IMR-90 (cell line): ENCODE results near the gene SDHB. TPM values are rescaled to one million over a fixed set of nuclear protein-coding genes. Genes with fewer than 3 reads are reported as not detected.

Experiments
- ATAC-seq: fragments of 200-7000 bp; cut with Tn5 transposase; 2 replicates; pipeline ENCODE4 v1.9.1; 2020; ENCODE audit warnings: low read depth, mild to moderate bottlenecking, moderate library complexity
- BruUV-seq: library from RNA; stranded (reverse); fragments of 400-500 nt; replicated peaks from 2 replicates; lab custom pipeline; 2021; lab: Mats Ljungman, UMichigan
- CTCF ChIA-PET: fragments of 300-600 bp; formaldehyde crosslinking; extraction: SDS; loops from one replicate; lab custom pipeline; 2021; ENCODE audit warnings: antibody characterized with exemption; lab: Yijun Ruan, JAX
- POLR2A ChIA-PET: fragments of 300-600 bp; sonication (Branson Sonifier 250); formaldehyde crosslinking; loops from one replicate; lab custom pipeline; 2022; ENCODE audit warnings: antibody characterized with exemption; ENCODE audit not compliant: unreplicated experiment; lab: Charles Lee
- DNase-seq: peaks from one replicate; pipeline ENCODE4 v3.0.0; 2013
- H2AFZ ChIP-seq: replicated peaks from 2 replicates; pipeline ENCODE3; 2013; ENCODE audit warnings: low read length, mild to moderate bottlenecking; ENCODE audit not compliant: poor library complexity
- H2AK5ac ChIP-seq: 2 replicates; pipeline ENCODE4 v1.6.1; 2013; ENCODE audit warnings: low read depth, low read length, inconsistent platforms
- H2AK9ac ChIP-seq: replicated peaks from 2 replicates; pipeline ENCODE3; 2013; ENCODE audit warnings: mild to moderate bottlenecking, low read depth, low read length, moderate library complexity; ENCODE audit not compliant: poor library complexity
- H2BK120ac ChIP-seq: 2 replicates; pipeline ENCODE4 v1.6.1; 2013; ENCODE audit warnings: low read depth, low read length, inconsistent platforms
- H2BK15ac ChIP-seq: 3 replicates; pipeline ENCODE4 v1.6.1; 2013; ENCODE audit warnings: low read depth, low read length, inconsistent platforms
- H2BK20ac ChIP-seq: 2 replicates; pipeline ENCODE4 v1.6.1; 2013; ENCODE audit warnings: low read depth, mild to moderate bottlenecking, inconsistent platforms, low read length, moderate library complexity
- H2BK5ac ChIP-seq: 2 replicates; pipeline ENCODE4 v1.6.1; 2013; ENCODE audit warnings: mild to moderate bottlenecking, low read depth, low read length, inconsistent platforms; ENCODE audit not compliant: poor library complexity, severe bottlenecking
- H3K14ac ChIP-seq: replicated peaks from 2 replicates; pipeline ENCODE4 v1.6.1; 2013; ENCODE audit warnings: low read depth, low read length, inconsistent platforms
- H3K18ac ChIP-seq: 2 replicates; pipeline ENCODE4 v1.6.1; 2013; ENCODE audit warnings: low read depth, low read length, control low read depth
- H3K23ac ChIP-seq: 2 replicates; pipeline ENCODE4 v1.6.1; 2013; ENCODE audit warnings: low read depth, low read length, inconsistent platforms
- H3K27ac ChIP-seq: 2 replicates; pipeline ENCODE4 v1.5.1; 2013; ENCODE audit warnings: mild to moderate bottlenecking, control low read depth, low read length; ENCODE audit not compliant: insufficient read depth
- H3K27me3 ChIP-seq: 2 replicates; pipeline ENCODE4 v1.6.1; 2013; ENCODE audit warnings: low read length; ENCODE audit not compliant: control insufficient read depth, insufficient read depth
- H3K36me3 ChIP-seq: 2 replicates; pipeline ENCODE4 v1.6.1; 2013; ENCODE audit warnings: low read length, mixed read lengths; ENCODE audit not compliant: control insufficient read depth, insufficient read depth
- H3K4ac ChIP-seq: 2 replicates; pipeline ENCODE4 v1.6.1; 2013; ENCODE audit warnings: low read depth, low read length, inconsistent platforms
- H3K4me1 ChIP-seq: 2 replicates; pipeline ENCODE4 v1.6.1; 2013; ENCODE audit warnings: low read length, mixed read lengths; ENCODE audit not compliant: control insufficient read depth, insufficient read depth
- H3K4me2 ChIP-seq: 2 replicates; pipeline ENCODE4 v1.6.1; 2013; ENCODE audit warnings: low read depth, mild to moderate bottlenecking, control low read depth, low read length, moderate library complexity
- H3K4me3 ChIP-seq: 2 replicates; pipeline ENCODE4 v1.5.1; 2013; ENCODE audit warnings: low read depth, mild to moderate bottlenecking, control low read depth, low read length, moderate library complexity; ENCODE audit not compliant: insufficient read depth
- H3K56ac ChIP-seq: 2 replicates; pipeline ENCODE4 v1.6.1; 2013; ENCODE audit warnings: low read length, inconsistent platforms; ENCODE audit not compliant: insufficient read depth; ENCODE audit errors: extremely low read depth
- H3K79me1 ChIP-seq, 2 experiments: 2 replicates each; pipeline ENCODE4 v1.6.1; 2013; ENCODE audit warnings: low read length in 2 of 2, inconsistent platforms in 1 of 2, low read depth in 1 of 2
- H3K9ac ChIP-seq: 2 replicates; pipeline ENCODE4 v1.6.1; 2013; ENCODE audit warnings: low read depth, low read length, control low read depth
- H3K9me1 ChIP-seq: 2 replicates; pipeline ENCODE4 v1.6.1; 2013; ENCODE audit warnings: low read length, inconsistent platforms; ENCODE audit not compliant: insufficient read depth
- H3K9me3 ChIP-seq: 2 replicates; pipeline ENCODE4 v1.6.1; 2013; ENCODE audit warnings: low read length; ENCODE audit not compliant: control insufficient read depth, insufficient read depth
- H4K20me1 ChIP-seq: 2 replicates; pipeline ENCODE4 v1.6.1; 2013; ENCODE audit warnings: low read length, inconsistent platforms; ENCODE audit not compliant: insufficient read depth
- H4K5ac ChIP-seq: 2 replicates; pipeline ENCODE4 v1.6.1; 2013; ENCODE audit warnings: mild to moderate bottlenecking, low read depth, low read length, control low read depth
- H4K8ac ChIP-seq, 2 experiments: 2 replicates each; pipeline ENCODE4 v1.6.1; 2013; ENCODE audit warnings: low read depth in 2 of 2, low read length in 2 of 2, control low read depth in 1 of 2, inconsistent platforms in 1 of 2
- H4K91ac ChIP-seq: 2 replicates; pipeline ENCODE4 v1.6.1; 2013; ENCODE audit warnings: low read depth, low read length, inconsistent platforms; ENCODE audit not compliant: insufficient read depth
- CHD1 ChIP-seq: IDR thresholded peaks from 2 replicates; pipeline ENCODE4 v1.6.1; 2012; ENCODE audit warnings: low read depth, low read length, improper control_type of control experiment
- RAD21 ChIP-seq: IDR thresholded peaks from 2 replicates; pipeline ENCODE4 v1.6.1; 2012; ENCODE audit warnings: low read length, improper control_type of control experiment
- WGBS, 2 experiments: methylation state at CpG; one replicate each; pipeline versions ENCODE4 v1.1.5 to v1.1.7; 2013; ENCODE audit warnings: missing lambda C conversion rate in 2 of 2; ENCODE audit not compliant: insufficient read length in 1 of 2; ENCODE audit errors: extremely low coverage in 2 of 2; 5-methylcytosine and 5-hydroxymethylcytosine counted together
- dilution Hi-C: fragments of 300-500 bp; cut with HindIII; formaldehyde crosslinking; loops from one replicate; pipeline ENCODE4 v1.14.3; 2018; ENCODE audit warnings: low sequenced_read_pairs; ENCODE audit not compliant: unreplicated experiment
- in situ Hi-C: fragments of 300-500 bp; cut with MboI; formaldehyde crosslinking; loops from 3 replicates; pipeline ENCODE4 v1.14.3; 2019; ENCODE audit warnings: low sequenced_read_pairs, inconsistent platforms, mixed read lengths
- intact Hi-C: fragments of 100-400 bp; cut with micrococcal nuclease; formaldehyde crosslinking; loops from 2 replicates; pipeline ENCODE4 v1.10.0; 2022
- polyA plus RNA-seq, 3 experiments: library from polyadenylated mRNA; depleted of rRNA; stranded (reverse); fragments of >200 nt; gene quantifications; 2 replicates each; pipeline ENCODE4 v1.2.3, GENCODE V29; 2012; ENCODE audit warnings: low replicate concordance in 1 of 3
- total RNA-seq: library from RNA; depleted of rRNA; stranded (reverse); fragments of >200 nt; gene quantifications from 2 replicates; pipeline ENCODE4 v1.2.3, GENCODE V29; 2012
- TF ChIP-seq, protein P1 (sequence below): conservative IDR thresholded peaks from 2 replicates; pipeline ENCODE4 v1.5.1; 2012; ENCODE audit warnings: mild to moderate bottlenecking, low read depth, low read length, improper control_type of control experiment

The SDHB gene
- total and polyA plus RNA-seq, 2 of the 4 experiments (the other 2 are of a cell fraction): 122 to 206 TPM

DNA sequence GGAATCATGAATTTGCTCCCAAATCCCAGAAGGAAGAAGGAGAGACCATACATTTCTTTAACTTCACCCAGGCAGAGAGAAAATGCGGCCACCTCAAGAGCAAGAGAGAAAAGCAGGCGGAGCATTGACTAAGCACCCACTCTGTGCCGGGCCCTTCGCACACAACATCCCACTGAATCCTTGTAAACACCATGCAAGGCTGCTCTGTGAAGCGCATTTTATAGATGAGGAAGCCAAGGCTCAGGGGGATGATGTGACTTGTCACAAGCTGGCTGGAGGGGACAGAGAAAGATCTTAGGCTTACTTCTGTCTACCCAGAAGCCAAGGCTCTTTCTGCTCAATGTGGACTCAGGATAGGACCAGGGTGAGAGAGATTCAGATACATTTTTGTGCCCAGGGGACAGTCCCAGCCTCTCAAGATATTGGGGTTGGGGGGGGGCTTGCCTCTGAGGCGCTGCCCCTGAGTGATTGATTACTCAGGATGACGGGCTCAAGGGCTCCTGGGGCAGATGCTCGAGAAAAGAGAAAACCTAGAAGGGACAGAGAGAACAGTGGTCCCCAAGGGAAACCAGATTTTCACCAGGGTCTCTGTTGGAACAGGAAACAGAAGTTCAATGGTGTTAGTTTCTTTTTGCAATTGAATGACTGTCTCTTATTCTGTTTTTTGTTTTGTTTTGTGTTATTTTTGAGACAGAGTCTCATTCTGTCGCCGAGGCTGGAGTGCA lies 45.9 kb upstream of the SDHB start:
- Histone ChIP-seq H2BK15ac (no peak overlapping the region), H3K4me1 (no peaks in the 10 kb centered on the region; the same call in 1 of the 2 replicates), H4K5ac (no peak overlapping the region), H4K8ac (no peak overlapping the region), H3K27me3 (peaks cover 55% of the 10 kb centered on the region), H3K9me1 (no peaks in the 10 kb centered on the region), H3K4ac (no peak overlapping the region), H3K23ac (no peak overlapping the region), H3K56ac (no peak overlapping the region), H3K27ac (no peak overlapping the region), H3K14ac (no peak overlapping the region), H4K20me1 (no peaks in the 10 kb centered on the region), H3K36me3 (no peaks in the 10 kb centered on the region), H3K18ac (no peak overlapping the region), H4K91ac (no peak overlapping the region), H3K4me3 (no peak overlapping the region), H2AFZ (no peak overlapping the region), H2AK9ac (no peak overlapping the region), H3K9me3 (no peaks in the 10 kb centered on the region), H2BK5ac (no peak overlapping the region), H2AK5ac (no peak overlapping the region), H3K79me1 (no peaks in the 10 kb centered on the region), H2BK20ac (no peak overlapping the region), H3K9ac (no peak overlapping the region), H2BK120ac (no peak overlapping the region), H3K4me2 (no peak overlapping the region)
- ChIA-PET POLR2A (no interaction called here), CTCF (interaction anchor here (0.6 kb wide), 1 partner anchor 116 kb away, joined by 3 read pairs; no protein-coding TSS in a partner anchor)
- TF ChIP-seq, protein P1, sequence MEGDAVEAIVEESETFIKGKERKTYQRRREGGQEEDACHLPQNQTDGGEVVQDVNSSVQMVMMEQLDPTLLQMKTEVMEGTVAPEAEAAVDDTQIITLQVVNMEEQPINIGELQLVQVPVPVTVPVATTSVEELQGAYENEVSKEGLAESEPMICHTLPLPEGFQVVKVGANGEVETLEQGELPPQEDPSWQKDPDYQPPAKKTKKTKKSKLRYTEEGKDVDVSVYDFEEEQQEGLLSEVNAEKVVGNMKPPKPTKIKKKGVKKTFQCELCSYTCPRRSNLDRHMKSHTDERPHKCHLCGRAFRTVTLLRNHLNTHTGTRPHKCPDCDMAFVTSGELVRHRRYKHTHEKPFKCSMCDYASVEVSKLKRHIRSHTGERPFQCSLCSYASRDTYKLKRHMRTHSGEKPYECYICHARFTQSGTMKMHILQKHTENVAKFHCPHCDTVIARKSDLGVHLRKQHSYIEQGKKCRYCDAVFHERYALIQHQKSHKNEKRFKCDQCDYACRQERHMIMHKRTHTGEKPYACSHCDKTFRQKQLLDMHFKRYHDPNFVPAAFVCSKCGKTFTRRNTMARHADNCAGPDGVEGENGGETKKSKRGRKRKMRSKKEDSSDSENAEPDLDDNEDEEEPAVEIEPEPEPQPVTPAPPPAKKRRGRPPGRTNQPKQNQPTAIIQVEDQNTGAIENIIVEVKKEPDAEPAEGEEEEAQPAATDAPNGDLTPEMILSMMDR: no peak
- no peak for TF ChIP-seq RAD21
- TF ChIP-seq CHD1: no peak
- intact Hi-C loops: no loop called here
- BruUV-seq: no TSS peak
- dilution Hi-C loops: no loop called here
- in situ Hi-C loops: no loop called here
- no peak for DNase-seq
- no peak for ATAC-seq
- 11% methylated on average over 1 of the region's 10 CpGs; no CpG with 5 or more reads in 1 of the 2 experiments for WGBS, 2 experiments
